Tibial nerve (tissue), 3 donors: ENCODE results near the gene MXD4.

Experiments used
- CTCF ChIP-seq, 5 experiments: fragments of 200-600 bp in 3 of 5; fragments of 450-650 bp in 2 of 5; sonication (generic) in 3 of 5; IDR thresholded peaks; one replicate each; pipeline ENCODE4 v1.5.1; 2016 to 2019; ENCODE audit warnings: antibody characterized with exemption in 5 of 5, mild to moderate bottlenecking in 3 of 5, moderate library complexity in 2 of 5
- POLR2A ChIP-seq, 2 donors: fragments of 450-650 bp; IDR thresholded peaks; one replicate each; pipeline ENCODE4 v1.6.1; 2017; ENCODE audit warnings: antibody characterized with exemption in 2 of 2, mild to moderate bottlenecking in 2 of 2, moderate library complexity in 2 of 2

GRCh38 chr4:2287594-2287915, 25.6 kb upstream of the MXD4 start:
- TF ChIP-seq CTCF (IDR thresholded peaks at IDR 0.05) (no peak), POLR2A (IDR thresholded peaks at IDR 0.05) (no peak)
